PFSK-1 (cell line): ENCODE data around the gene AADACL3.

Experiments used
- FOXP2 ChIP-seq: optimal IDR thresholded peaks from 2 replicates; pipeline ENCODE3; 2011; ENCODE audit warnings: borderline replicate concordance, control low read depth, inconsistent platforms; ENCODE audit not compliant: insufficient read depth; ENCODE audit errors: extremely low read length, extremely low read depth
- POLR2AphosphoS5 ChIP-seq: IDR thresholded peaks from 2 replicates; pipeline ENCODE4 v1.6.1; 2012; ENCODE audit warnings: low read depth, mild to moderate bottlenecking, control low read depth, low read length, moderate library complexity
- SIN3A ChIP-seq: IDR thresholded peaks from 2 replicates; pipeline ENCODE4 v1.6.1; 2012; ENCODE audit warnings: mild to moderate bottlenecking, low read length, moderate library complexity, borderline replicate concordance; ENCODE audit not compliant: insufficient read depth
- TAF1 ChIP-seq: IDR thresholded peaks from 2 replicates; pipeline ENCODE4 v1.6.1; 2012; ENCODE audit warnings: low read length, control low read depth, borderline replicate concordance; ENCODE audit not compliant: insufficient read depth
- TF ChIP-seq, protein P1 (sequence below), 2 experiments: IDR thresholded peaks; 2 replicates each; pipeline versions ENCODE4 v1.6.1 to v1.8.0; 2011 to 2012; ENCODE audit warnings: low read depth in 2 of 2, low read length in 2 of 2, control low read depth in 1 of 2, inconsistent platforms in 1 of 2, mild to moderate bottlenecking in 1 of 2, moderate library complexity in 1 of 2; ENCODE audit not compliant: insufficient read depth in 1 of 2

Gene AADACL3

DNA sequence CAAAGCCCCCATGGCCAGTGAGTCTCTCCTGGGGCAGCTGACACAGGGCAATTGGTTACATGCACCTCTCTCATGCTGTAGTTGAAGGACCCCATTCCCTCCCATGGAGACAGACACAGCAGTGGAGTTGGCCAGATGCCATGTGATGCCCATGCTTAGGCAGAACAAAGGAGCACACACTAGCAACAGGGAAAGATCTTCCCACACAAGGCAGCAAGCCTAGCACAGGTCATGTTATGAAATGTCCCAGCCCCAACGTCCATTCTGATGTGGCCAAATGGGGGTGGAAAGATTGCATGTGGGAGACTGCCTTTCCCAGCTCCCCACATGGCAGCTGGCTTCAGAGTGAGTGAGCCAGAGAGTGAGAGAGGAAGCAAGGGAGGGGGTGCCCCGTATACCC is 37.6 kb upstream of the AADACL3 start:
- TF ChIP-seq POLR2AphosphoS5 (no peak), TAF1 (no peak), FOXP2 (no peak), SIN3A (no peak)
- TF ChIP-seq, protein P1, sequence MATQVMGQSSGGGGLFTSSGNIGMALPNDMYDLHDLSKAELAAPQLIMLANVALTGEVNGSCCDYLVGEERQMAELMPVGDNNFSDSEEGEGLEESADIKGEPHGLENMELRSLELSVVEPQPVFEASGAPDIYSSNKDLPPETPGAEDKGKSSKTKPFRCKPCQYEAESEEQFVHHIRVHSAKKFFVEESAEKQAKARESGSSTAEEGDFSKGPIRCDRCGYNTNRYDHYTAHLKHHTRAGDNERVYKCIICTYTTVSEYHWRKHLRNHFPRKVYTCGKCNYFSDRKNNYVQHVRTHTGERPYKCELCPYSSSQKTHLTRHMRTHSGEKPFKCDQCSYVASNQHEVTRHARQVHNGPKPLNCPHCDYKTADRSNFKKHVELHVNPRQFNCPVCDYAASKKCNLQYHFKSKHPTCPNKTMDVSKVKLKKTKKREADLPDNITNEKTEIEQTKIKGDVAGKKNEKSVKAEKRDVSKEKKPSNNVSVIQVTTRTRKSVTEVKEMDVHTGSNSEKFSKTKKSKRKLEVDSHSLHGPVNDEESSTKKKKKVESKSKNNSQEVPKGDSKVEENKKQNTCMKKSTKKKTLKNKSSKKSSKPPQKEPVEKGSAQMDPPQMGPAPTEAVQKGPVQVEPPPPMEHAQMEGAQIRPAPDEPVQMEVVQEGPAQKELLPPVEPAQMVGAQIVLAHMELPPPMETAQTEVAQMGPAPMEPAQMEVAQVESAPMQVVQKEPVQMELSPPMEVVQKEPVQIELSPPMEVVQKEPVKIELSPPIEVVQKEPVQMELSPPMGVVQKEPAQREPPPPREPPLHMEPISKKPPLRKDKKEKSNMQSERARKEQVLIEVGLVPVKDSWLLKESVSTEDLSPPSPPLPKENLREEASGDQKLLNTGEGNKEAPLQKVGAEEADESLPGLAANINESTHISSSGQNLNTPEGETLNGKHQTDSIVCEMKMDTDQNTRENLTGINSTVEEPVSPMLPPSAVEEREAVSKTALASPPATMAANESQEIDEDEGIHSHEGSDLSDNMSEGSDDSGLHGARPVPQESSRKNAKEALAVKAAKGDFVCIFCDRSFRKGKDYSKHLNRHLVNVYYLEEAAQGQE (IDR thresholded peaks at IDR 0.05; ENCODE audit: insufficient read depth in 1 of 2, low read depth in 2 of 2, low read length in 2 of 2) = no peak

DNA sequence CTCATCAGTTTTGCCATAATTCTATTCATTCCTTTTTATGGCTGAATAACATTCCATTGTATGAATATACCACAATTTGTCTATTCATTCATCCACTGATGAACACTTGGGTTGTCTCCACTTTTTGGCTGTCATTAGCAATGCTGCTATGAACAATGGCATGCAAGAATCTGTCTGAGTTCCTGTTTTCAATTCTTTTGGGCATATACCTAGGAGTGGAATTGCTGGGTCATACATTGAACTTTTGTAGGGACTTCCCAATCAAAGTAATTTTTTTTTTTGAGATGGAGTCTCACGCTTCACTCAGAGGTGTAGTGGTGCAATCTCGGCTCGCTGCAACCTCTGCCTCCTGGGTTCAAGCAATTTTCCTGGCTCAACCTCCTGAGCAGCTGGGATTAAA is 37.1 kb upstream of the AADACL3 start:
- TF ChIP-seq SIN3A = no peak
- TF ChIP-seq, protein P1 (IDR thresholded peaks at IDR 0.05; ENCODE audit: insufficient read depth in 1 of 2, low read depth in 2 of 2, low read length in 2 of 2) = no peak
- TF ChIP-seq FOXP2 = no peak

DNA sequence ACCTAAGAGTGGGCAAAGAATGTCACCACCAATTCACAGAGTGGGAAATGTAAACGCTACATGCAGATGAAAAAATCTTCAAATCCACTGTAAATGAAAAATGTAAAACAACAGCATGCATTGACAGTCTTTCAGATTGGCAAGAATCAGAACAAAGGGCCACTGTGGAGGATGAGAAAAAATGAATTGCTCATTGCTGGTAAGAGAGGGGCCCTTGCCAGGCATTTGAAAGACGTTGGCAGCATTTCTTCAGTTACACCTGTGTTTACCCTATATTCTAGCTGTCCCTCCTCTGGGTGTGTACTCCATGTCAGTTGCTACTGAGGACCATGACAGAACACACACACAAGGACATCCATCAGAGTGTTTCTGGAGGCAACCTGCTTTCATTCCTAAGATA is 25.8 kb upstream of the AADACL3 start:
- TF ChIP-seq POLR2AphosphoS5 (no peak), TAF1 (no peak), FOXP2 (no peak), SIN3A (no peak)
- TF ChIP-seq, protein P1 (IDR thresholded peaks at IDR 0.05; ENCODE audit: insufficient read depth in 1 of 2, low read depth in 2 of 2, low read length in 2 of 2) = no peak

DNA sequence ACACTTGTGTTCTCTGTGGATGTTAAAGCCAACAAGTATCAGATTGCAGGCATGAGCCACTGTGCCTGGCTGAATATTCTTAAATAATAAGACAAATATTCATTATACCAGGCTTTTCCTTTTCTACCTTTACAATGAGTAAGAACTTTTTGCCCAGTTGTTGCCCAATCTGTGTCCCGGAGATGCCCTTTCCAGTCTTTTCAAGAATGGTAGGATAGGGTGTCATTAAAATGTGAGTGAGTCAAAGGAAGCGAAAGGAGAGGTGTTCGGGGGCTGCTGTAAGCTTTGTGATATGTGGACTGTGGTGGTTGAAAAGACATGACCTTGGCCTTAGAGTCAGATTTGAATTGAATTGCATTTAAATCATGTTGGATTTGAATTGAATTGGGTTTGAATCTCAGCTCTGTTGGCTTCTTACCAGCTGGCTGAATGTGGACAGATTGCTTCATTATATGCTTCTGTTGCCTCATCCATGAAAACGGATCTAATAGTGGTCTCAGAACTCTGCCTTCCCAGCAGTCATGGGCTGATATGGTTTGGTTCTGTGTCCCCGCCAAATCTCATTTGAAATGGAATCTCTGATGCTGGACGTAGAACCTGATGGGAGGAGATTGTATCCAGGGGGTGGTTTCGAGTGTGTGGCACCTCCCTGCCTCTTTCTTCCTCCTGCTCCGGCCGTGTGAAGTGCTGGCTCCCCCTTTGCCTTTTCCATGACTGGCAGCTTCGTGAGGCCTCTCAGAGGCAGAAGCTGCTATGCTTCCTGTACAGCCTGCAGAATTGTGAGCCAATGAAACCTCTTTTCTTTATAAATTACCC is 22.7 kb upstream of the AADACL3 start:
- TF ChIP-seq POLR2AphosphoS5 (no peak), FOXP2 (no peak), SIN3A (no peak), TAF1 (no peak)
- TF ChIP-seq, protein P1 (IDR thresholded peaks at IDR 0.05; ENCODE audit: insufficient read depth in 1 of 2, low read depth in 2 of 2, low read length in 2 of 2) = no peak

DNA sequence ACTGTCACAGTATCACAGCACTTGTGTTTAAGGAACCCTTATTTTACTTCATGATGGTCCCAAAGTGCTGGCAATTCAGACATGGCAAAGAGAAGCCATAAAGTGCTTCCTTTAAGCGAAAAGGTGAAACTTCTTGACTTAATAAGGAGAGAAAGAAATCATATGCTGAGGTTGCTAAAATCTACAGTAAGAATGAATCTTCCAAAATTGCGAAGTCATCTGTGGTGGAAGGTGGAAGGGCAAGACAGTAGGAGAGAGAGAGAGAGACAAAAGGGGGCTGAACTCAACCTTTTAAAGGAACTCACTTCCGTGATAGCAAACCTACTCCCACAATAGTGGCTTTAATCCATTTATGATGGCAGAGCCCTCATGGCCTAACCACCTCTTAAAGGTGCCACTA is 19.3 kb upstream of the AADACL3 start:
- TF ChIP-seq POLR2AphosphoS5 = no peak
- TF ChIP-seq, protein P1 (IDR thresholded peaks at IDR 0.05; ENCODE audit: insufficient read depth in 1 of 2, low read depth in 2 of 2, low read length in 2 of 2) = no peak
- no peak for TF ChIP-seq TAF1
